HL-60/S4 (cell line): Measurements from ENCODE around the gene ASB9.
"Not testable (repeated sequence)": the region's sequence is repeated elsewhere in the genome, so short reads cannot be mapped to it uniquely, and the experiment has no call there.

ENCODE experiments used
- in situ Hi-C: fragments of 300-500 bp; cut with MboI; formaldehyde crosslinking; loops from 2 replicates; pipeline ENCODE4 v1.14.3; 2022; ENCODE audit warnings: low sequenced_read_pairs

The ASB9 gene, protein sequence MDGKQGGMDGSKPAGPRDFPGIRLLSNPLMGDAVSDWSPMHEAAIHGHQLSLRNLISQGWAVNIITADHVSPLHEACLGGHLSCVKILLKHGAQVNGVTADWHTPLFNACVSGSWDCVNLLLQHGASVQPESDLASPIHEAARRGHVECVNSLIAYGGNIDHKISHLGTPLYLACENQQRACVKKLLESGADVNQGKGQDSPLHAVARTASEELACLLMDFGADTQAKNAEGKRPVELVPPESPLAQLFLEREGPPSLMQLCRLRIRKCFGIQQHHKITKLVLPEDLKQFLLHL

DNA sequence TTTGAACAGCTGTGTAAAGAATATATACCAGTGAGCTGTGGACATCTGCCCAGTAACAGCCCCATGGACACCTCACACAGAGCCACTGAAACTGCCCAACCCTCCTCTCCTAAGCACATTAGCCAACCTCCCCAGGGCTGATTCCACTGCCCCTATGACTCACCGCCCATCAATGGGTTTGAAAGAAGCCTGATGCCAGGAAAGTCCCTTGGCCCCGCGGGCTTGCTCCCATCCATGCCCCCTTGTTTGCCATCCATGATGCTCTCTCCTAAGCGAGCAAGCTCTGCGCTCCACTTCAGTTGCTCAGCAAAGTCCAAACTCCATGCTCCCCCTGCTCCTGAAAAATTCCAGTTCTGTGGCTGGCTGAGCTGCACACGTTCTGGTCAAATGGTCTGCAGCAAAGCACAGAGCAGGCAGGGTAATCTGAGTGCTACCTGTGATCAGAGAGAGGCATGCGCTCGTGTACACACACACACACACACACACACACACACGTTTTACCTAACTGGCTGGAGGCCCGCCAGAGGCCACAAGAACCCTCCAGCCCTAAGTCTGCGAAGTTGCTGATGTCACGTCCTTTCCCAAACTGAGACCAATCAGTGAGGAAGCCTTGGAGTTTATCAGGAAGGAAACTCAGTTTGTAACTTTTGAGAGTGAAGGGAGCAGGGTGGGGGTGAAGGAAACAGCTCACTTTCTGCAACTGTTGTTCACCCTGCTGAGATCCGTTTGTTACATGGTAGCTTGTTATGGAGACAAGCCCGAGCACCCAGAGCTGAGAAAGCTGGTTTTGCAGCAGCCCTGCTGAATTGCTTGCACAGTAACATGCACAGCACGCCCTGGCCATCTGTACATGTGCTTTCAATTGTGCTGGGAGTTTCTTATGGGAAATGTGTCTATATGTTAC is at the start of gene ASB9:
Gene ASB9 (minus strand): TSS at position 466 of the 904 bp plus-strand sequence. CDS start 209 bp downstream, at position 257.
- in situ Hi-C loops, result no loop called here

DNA sequence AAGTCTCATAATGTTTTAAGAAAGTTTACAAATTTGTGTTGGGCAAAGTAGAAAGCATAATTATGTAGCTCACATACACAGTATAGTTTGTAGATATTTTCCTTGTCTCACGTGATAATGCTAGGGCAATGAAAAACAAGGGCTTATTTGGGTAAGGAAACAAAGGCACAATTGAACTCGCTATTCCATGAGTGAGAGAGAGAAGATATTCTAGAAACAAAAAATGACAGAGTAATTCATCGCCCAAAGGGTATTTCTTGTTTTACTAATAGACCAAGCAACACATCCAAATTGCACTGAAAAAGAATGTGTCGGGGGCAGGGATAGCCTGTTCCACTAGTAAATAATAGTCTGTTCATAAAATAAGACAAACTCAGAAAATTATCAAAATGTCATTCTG is 49.2 kb upstream of the ASB9 start:
- in situ Hi-C loops, result no loop called here

DNA sequence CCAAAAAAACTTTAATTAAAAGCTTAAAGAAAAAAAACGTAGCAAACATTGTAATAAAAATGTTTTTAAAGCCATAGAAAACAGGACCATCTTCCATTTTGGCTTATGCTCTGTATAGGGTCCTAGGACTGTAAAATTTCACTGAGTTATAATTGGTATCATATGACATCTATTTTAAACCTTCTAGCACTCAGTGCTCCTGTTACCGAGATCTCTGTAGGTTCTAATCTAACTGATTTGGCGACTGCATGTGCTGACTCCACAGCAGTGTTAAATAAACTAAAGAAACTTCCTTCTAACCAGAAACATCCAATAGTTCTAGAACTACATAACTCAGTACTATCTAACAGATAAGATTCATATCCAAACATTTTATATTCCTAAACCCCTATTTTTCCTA is 45.6 kb upstream of the ASB9 start, which contains the start of gene ASB11:
Gene ASB11 (minus strand): TSS at position 132 of the 400 bp plus-strand sequence. CDS start 35 bp downstream, at position 97.
- in situ Hi-C loops, result no loop called here

DNA sequence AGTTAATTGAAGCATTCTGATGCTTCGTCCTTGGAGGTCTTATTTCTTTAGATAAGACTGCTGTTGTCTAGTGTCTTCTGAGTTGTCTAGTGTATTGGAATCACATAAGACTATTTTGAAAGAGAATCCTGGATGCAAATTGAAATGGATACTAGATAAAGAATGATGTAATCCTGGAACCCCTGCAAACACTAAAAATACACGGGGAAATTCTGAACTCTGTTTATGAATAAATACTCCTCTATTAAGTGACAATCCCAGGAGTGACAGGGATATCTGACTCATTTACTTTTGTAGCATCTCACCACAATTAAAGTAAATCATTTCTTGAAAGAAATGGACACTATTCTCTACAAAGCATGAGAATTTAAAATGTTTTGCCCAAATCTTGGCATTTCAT is 44.6 kb upstream of the ASB9 start:
- in situ Hi-C loops, result no loop called here

DNA sequence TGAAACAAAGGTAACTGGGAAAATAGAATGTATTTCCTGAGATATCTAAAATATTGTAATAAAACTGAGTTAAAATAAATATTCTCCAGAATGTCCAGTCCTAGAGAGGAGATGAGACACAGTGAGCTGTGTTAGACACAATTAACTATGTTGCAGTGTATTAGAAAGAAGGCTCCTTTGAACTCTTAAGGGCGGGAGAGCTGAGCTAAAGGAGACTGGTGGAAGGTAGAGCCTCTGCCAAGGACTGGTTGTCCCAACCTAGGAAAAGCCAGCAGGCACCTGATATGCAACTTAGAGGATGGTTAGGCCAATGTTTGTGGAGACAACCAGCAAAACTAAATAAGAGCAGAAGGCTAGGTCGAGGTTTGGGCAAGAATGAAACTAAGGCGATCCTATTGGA is 41.2 kb upstream of the ASB9 start:
- in situ Hi-C loops, result no loop called here

DNA sequence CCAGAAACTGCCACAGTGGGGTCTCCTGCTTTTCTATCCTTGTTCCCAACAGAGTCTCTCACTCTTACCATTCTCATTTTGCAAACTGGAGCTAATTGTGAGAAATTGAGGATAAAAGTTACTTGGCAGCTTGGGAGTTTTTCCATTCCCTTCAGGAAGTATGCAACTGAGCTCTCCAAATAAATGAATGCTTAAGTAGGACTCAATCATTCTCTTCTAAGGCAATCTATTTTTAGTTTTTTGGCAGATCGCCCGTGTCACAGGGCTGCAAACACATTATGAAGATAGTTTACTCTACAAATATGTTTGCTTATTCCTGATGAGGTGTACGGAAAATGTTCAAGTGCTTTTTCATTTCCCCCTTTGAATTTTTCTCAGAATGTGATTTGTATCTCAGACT is 40.2 kb upstream of the ASB9 start:
- in situ Hi-C loops, result no loop called here

DNA sequence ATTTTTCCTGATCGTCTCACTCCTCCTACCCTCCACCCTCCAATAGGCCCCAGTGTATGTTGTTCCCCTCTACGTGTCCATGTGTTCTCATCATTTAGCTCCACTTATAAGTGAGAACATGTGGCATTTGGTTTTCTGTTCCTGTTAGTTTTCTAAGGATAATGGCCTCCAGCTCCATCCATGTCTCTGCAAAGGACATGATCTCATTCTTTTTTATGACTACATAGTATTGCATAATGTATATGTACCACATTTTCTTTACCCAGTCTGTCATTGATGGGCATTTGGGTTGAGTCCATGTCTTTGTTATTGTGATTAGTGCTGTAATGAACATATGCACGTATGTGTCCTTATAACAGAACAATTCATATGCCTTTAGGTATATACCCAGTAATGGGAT is 36.0 kb upstream of the ASB9 start:
- in situ Hi-C loops, result not testable (repeated sequence)

DNA sequence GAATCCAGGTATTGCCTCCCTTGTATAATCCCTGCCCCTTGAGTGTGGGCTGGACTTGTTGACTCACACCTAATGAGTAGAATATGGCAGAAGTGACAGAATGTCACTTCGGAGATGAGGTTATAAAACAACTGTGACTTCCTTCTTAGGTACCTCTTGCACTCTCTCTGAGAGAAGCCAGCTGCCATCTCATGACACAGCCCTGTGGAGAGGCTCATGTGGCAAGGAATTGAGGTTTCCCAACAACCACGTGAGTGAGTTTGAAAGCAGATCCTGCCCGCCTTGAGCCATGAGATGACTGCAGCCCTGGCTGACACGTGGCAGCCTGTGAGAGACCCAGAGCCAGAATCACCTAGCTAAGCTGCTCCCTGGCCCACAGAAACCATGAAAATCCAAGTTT is 32.0 kb upstream of the ASB9 start:
- in situ Hi-C loops, result no loop called here

DNA sequence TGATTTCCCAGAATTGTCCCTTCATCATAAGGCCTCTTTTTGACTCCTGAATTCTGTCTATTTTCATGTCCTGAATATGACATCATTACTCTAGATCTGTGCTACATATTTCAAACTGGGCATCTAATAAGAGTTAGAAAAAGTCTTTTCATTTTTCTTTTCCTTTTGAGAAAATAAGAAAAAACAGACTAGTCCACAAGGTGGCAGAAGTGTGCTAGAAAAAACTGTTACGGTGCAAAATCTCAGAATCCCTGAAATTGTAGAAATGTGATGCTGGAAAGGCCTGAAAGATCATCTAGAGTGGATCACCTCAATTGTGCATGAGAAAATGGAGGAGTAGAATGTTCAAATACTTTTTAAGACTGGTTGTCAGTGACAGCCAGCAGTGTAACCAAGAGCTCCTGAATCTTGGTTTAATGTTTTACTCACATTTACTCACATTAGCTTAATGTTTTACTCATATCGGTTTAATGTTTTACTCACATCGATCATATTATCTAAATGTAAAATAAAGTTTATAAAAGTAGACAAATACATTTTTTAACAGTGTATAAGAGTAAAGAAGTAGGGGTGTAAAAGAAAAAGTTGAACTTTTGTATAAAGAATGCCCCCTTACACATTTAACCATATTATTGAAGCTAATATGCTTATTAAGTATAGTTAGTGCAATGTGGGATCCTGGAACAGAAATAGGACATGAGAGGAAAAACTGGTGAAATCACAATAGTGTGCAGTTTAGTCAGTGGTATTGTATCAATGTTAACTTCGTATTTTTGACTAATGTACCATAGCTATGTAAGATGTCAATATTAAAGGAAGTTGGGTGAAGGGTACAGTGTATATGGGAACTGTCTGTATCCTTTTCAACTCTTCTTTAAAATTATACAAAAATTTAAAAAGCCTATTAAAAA is 30.3 kb upstream of the ASB9 start:
- in situ Hi-C loops, result no loop called here

DNA sequence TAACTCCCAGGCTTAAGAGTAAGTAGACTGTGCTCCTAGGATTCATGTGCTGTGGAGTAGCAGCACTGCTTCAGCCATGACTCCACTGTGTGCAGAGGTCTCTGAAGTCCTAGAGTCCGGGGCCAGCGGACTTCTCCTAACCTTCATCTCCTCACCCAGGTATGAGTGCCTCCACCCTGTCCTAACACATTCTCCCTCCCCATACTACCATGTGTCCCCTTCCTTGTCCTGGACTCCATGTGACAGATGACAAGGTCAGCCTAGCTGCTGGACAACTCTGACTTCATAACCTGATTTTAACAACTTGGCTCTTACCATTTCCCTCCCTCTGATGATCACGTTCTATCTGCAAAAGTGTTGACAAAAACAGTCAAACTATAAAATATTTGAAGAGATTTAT is 28.9 kb upstream of the ASB9 start:
- in situ Hi-C loops, result no loop called here

DNA sequence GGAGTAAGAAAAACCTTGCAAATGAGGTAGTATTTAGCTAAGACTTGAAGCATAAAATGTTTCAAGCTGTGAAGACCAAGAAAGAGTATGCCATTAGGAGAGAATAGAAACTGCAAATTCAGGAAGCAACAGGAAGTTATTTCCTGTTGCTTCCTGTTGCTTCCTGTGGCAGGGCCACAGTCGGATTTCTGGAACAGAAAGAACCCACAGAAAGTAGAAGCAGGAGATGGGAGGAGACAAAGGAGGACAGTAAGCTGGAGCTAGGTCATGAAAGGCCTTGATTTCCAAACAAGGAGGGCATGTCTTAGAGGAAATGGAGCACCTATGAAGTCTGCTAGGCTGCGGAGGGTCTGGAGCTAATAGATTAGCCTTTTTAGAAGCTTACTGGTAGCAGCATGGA is 28.3 kb upstream of the ASB9 start:
- in situ Hi-C loops, result no loop called here

DNA sequence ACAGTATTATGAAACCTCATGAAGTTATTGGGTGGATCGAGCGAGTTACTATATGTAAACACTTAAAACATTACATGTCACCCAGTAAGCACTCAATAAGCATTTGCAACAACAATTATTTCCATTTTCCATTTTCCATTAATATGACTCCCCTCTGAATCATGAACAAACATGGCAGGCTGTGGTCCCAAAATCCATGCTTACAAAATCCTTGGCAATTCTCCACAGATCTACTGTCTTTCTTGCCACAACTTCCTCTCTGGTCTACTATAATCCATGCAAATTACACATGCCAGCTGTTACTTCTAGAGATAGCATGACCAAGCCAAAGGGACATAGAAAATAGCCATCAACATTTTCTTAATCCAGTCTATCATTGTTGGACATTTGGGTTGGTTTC is 23.6 kb upstream of the ASB9 start:
- in situ Hi-C loops, result no loop called here

DNA sequence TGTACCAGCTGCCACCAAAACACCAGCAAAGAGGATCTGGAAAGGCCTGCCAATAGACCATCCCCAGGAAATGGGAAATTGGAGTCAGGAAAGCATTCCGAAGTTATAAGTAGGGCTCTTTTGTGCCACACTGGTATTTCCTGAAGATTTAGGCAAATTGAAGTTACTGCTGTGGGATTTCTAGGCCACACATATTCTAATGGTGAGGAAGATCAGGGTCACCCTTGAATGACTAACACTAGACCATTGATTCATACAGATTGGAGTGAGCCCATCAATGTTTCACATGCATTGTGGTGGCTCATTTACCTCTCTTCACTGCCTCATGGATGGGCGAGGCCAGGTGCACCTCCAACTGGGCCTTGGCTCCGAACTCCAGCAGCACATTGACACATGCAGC is 23.0 kb upstream of the ASB9 start:
- in situ Hi-C loops, result no loop called here

DNA sequence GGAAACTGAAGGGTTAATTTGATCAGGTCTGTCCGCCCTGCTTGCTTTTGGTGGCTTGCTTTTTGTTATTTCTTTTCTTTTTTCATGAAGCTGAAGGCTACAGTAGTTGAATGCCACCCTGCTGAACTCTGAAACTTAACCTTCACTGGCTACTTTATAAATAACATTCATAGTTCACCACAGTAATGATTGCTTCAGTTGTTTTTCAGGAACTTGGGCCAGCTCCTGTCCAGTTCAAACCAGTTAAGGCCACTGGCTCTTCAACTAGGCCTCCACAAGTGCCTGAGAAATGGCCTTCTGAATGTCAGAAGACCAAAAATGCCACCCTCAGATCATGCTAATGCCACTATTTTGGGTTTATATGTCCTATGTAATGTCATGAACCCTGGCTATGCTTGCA is 7.7 kb upstream of the ASB9 start:
- in situ Hi-C loops, result no loop called here

DNA sequence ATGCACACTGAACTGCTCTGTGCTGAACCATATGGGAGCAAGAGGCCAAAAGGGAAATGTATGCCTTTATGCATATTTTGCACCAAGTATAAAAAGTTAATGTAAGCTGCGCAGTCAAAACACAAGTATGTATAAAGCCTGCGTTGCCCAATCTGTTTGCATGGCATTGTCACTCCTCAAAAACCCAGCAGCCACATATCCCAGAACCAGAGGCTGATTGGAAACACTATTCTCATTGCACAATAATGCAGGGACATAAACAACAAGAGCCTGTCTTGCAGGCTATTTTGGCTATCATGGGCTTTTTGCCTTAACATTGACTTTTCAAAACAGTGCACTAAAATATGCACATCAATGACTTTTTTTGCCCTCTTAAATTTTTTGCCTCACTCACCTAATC is 5.1 kb upstream of the ASB9 start:
- in situ Hi-C loops, result no loop called here

DNA sequence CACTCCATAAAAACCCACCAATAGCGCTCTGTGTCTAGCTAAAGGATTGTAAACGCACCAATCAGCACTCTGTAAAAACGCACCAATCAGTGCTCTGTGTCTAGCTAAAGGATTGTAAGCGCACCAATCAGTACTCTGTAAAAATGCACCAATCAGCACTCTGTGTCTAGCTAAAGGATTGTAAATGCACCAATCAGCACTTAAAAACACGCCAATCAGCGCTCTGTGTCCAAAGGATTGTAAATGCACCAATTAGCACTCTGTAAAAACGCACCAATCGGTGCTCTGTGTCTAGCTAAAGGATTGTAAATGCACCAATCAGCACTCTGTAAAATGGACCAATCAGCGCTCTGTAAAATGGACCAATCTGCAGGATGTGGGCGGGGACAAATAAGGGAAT is 3.4 kb upstream of the ASB9 start:
- in situ Hi-C loops, result not testable (repeated sequence)

DNA sequence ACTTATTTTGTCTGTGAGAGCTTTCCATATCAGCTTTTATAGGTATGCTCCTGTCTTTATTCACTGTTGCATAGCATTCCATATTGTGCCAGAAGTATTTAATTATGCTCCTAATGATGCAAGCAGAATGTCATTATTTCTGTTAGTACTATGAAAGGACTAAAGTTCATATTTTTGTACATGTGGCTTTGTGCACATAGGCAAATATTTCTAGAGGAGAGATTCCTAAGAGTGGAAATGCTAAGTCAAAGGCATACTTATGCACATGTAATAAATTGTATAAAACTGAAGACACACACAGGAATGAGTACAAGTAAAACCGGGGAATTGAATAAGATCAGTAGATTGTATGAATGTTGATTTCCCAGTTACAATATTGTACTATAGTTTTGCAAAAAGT is 1.9 kb upstream of the ASB9 start:
- in situ Hi-C loops, result no loop called here

DNA sequence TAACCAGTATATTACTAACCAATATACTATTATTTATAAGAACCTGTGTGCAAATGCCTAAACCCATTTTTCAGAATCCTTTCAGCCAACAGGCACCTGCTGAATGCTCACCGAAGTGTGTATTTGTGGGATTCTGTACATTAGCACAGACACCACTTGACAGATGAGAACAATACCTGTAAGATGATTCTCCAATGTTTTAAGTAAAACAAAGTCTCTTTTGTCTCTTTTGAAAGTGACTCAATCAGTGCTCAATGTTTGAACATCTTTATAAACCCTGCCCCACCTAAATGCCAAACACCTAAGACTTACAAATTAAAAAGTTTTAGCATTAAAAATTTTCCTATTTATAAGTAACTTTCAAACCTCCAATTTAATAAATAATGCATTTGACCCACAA is 763 bp downstream of the ASB9 start:
- in situ Hi-C loops, result no loop called here

DNA sequence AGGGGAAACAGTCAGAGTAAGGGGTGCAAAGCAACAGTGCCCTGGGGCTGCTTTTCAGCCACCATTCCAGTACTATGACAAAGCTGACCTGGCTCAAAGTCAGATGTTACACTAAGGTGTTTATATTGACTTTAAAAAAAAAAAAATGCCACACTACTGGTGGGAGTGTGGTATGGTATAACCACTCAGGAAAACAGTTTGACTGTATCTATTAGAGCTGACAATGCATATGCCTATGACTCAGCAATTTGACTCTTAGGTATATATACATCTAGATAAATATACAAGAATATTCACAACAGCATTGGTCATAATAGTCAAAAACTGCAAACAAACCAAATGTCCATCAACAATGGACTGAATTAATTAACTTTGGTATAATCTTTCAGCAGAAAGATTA is 15.0 kb downstream of the ASB9 start:
- in situ Hi-C loops, result no loop called here

DNA sequence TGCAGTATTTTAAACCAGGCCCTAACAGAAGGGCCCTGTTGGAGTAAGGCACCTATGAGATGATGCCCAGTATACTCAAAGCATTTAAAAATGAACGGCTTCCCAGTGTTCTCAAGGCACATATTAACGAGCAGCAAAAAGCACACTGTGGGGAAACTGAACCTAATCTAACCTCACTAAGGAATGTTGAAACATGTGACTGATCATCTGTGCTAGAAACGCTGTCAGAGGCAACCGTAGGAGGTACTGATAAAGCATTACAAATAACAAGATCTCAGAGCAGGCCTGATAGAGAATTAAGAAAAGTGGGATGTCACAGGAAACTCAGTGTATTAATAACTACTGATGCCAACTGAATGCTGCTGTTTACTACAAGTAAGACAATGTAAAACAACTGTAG is 24.0 kb downstream of the ASB9 start:
- in situ Hi-C loops, result no loop called here

DNA sequence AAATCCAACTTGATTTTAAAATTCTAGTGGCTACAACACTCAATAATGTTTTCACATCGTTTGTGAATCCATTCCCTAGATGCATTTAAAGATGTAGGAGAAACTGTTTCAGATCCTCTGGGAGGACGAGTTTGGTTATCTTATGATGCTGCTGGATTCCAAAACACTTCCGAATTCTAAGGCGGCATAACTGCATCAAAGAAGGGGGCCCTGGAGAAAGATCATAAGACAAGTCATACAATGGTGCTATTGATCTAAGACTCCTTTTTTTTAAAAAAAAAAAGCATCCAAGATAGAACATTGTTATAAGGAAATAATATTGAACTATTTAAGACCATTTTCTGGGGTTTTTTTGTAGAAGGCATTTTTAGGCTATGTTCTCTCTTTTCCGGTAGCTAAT is 25.5 kb downstream of the ASB9 start:
- in situ Hi-C loops, result no loop called here
